Ishikawa (cell line): ENCODE results near the gene ARMS2.

Experiments
- CEBPB ChIP-seq: IDR thresholded peaks from 2 replicates; pipeline ENCODE4 v1.6.1; 2012
- CREB1 ChIP-seq: IDR thresholded peaks from 2 replicates; pipeline ENCODE4 v1.6.1; 2012; ENCODE audit warnings: low read depth
- EGR1 ChIP-seq: IDR thresholded peaks from 2 replicates; pipeline ENCODE4 v1.6.1; 2012
- EP300 ChIP-seq: IDR thresholded peaks from 2 replicates; pipeline ENCODE4 v1.6.1; 2012; ENCODE audit warnings: borderline replicate concordance
- FOXM1 ChIP-seq: IDR thresholded peaks from 2 replicates; pipeline ENCODE4 v1.6.1; 2012; ENCODE audit warnings: low read depth, borderline replicate concordance
- MAX ChIP-seq: IDR thresholded peaks from 2 replicates; pipeline ENCODE4 v1.6.1; 2012
- NFIC ChIP-seq: IDR thresholded peaks from 2 replicates; pipeline ENCODE4 v1.6.1; 2012
- RAD21 ChIP-seq: IDR thresholded peaks from 2 replicates; pipeline ENCODE4 v1.6.1; 2012; ENCODE audit warnings: low read depth
- TAF1 ChIP-seq: IDR thresholded peaks from 2 replicates; pipeline ENCODE4 v1.6.1; 2012; ENCODE audit warnings: low read depth, mild to moderate bottlenecking
- TCF12 ChIP-seq: IDR thresholded peaks from 2 replicates; pipeline ENCODE4 v1.6.1; 2012; ENCODE audit warnings: low read depth
- TEAD4 ChIP-seq: IDR thresholded peaks from 2 replicates; pipeline ENCODE4 v1.6.1; 2012
- YY1 ChIP-seq: IDR thresholded peaks from 2 replicates; pipeline ENCODE4 v1.6.1; 2012; ENCODE audit warnings: low read depth
- ZBTB7A ChIP-seq: IDR thresholded peaks from 2 replicates; pipeline ENCODE4 v1.6.1; 2012; ENCODE audit warnings: low read depth
- TF ChIP-seq, protein P1 (sequence below): IDR thresholded peaks from 2 replicates; pipeline ENCODE4 v1.6.1; 2012; ENCODE audit warnings: low read depth, mild to moderate bottlenecking
- TF ChIP-seq, protein P2 (sequence below): IDR thresholded peaks from 2 replicates; pipeline ENCODE4 v1.6.1; 2012

ARMS2 gene

GRCh38 chr10:122499012-122499411, 44.6 kb downstream of the ARMS2 start:
- TF ChIP-seq, protein P1, sequence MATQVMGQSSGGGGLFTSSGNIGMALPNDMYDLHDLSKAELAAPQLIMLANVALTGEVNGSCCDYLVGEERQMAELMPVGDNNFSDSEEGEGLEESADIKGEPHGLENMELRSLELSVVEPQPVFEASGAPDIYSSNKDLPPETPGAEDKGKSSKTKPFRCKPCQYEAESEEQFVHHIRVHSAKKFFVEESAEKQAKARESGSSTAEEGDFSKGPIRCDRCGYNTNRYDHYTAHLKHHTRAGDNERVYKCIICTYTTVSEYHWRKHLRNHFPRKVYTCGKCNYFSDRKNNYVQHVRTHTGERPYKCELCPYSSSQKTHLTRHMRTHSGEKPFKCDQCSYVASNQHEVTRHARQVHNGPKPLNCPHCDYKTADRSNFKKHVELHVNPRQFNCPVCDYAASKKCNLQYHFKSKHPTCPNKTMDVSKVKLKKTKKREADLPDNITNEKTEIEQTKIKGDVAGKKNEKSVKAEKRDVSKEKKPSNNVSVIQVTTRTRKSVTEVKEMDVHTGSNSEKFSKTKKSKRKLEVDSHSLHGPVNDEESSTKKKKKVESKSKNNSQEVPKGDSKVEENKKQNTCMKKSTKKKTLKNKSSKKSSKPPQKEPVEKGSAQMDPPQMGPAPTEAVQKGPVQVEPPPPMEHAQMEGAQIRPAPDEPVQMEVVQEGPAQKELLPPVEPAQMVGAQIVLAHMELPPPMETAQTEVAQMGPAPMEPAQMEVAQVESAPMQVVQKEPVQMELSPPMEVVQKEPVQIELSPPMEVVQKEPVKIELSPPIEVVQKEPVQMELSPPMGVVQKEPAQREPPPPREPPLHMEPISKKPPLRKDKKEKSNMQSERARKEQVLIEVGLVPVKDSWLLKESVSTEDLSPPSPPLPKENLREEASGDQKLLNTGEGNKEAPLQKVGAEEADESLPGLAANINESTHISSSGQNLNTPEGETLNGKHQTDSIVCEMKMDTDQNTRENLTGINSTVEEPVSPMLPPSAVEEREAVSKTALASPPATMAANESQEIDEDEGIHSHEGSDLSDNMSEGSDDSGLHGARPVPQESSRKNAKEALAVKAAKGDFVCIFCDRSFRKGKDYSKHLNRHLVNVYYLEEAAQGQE, result no peak
- TF ChIP-seq TCF12 (no peak), CREB1 (no peak), CEBPB (no peak), EP300 (no peak), RAD21 (no peak), MAX (no peak), NFIC (no peak), FOXM1 (no peak), YY1 (no peak), TEAD4 (no peak)
- TF ChIP-seq, protein P2, sequence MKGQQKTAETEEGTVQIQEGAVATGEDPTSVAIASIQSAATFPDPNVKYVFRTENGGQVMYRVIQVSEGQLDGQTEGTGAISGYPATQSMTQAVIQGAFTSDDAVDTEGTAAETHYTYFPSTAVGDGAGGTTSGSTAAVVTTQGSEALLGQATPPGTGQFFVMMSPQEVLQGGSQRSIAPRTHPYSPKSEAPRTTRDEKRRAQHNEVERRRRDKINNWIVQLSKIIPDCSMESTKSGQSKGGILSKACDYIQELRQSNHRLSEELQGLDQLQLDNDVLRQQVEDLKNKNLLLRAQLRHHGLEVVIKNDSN, result no peak

DNA sequence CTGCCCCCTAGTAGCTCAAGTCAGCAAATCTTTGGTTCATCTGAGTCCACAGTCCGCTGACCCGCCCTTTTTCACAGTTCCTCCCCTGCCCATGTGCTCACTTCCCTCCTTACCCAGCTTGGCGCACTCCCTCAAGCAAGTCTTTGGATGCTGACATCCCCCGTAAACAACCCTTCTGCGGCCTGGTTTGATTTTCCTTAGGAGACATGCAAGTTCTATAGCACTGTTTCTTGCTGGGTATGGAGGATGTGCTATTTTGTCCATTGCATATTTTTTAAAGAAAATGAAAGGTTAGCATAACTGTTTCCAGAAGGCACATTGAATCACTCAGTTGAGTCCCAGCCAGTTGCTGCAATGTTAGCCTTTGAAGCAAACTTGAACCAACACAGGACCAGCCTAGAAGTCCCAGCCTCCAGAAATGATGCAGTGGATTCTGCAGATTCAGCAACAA, 45.1 kb downstream of the ARMS2 start:
- TF ChIP-seq, protein P1, result no peak
- TF ChIP-seq TAF1 (no peak), MAX (no peak), TEAD4 (no peak), EP300 (no peak), EGR1 (no peak), RAD21 (no peak), YY1 (no peak), ZBTB7A (no peak), TCF12 (no peak), CREB1 (no peak), CEBPB (no peak), FOXM1 (no peak), NFIC (no peak)
- TF ChIP-seq, protein P2, result no peak

DNA sequence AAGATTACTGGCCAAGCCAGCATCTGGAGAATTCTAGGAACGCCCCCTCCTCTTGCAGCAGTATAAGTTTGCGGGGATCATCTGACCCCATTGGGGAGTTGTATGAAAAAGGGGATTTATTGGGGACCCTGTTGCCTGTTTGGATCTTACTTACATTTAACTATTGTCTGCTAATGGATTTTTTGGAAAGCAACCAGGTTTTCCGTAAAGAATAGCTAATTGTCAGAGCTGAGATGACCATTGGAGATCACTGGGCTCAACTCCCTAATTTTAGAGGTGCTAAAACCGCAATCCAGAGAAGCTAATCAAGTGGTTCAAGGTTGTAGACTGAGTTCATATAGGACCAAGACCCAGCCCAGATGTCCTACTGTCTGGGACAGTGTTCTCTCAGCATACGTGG, 45.7 kb downstream of the ARMS2 start:
- TF ChIP-seq, protein P2, result no peak
- TF ChIP-seq TCF12 (no peak), NFIC (no peak), MAX (no peak), EP300 (no peak), RAD21 (no peak), FOXM1 (no peak)

GRCh38 chr10:122500726-122501125, 46.3 kb downstream of the ARMS2 start:
- TF ChIP-seq TCF12 (no peak), EP300 (no peak), TEAD4 (no peak), CREB1 (no peak), CEBPB (no peak), NFIC (no peak), ZBTB7A (no peak), RAD21 (no peak), TAF1 (no peak), MAX (no peak), YY1 (no peak), EGR1 (no peak), FOXM1 (no peak)
- TF ChIP-seq, protein P2, result no peak
- TF ChIP-seq, protein P1, result no peak
